Brain pericyte (primary cell): Measurements from ENCODE around the gene UBE2F.
"Not testable (repeated sequence)": the region's sequence is repeated elsewhere in the genome, so short reads cannot be mapped to it uniquely, and the experiment has no call there.

Experiments used
- DNase-seq: peaks from one replicate; pipeline ENCODE4 v3.0.0-alpha.2; 2012; ENCODE audit warnings: low read depth, low spot score

UBE2F gene

DNA sequence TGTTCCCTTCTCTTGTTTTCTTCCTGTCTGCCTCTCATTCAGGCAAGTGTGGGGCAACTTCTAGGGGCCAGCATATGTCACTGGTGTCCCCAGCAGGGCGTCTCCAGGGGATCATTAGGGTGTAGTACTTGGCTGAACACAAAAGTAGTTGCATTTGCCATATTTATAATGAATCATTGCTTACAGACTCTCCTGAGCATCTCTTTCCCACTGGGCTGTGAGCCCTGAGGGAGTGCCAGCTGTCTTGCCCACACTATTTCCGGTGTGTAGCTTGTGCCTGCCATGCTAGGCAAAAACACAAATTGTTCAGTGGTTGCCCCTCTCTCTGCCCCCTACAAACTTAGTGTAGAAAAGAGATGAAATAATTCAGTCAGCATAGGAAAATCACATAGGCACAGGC lies 53.1 kb downstream of the UBE2F start:
- DNase-seq = no peak

DNA sequence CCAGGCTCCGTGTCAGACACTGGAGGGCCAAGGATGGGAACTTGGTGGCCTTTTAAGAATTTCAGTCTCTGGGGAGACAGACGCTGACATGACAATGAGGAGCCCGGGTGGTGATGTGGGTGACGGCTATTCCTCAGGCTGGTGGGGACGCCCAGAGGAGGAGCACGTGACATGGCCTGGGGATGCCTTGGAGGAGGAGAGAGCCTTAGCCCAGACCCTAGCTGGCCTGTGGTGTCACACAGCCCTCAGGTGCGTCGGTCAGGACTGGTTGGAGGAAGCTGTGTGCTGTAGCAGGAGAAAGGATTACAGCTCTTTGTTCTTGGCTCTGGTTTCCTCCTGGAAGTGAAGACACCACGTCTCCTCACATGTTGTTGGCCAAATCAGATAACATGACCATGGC lies 54.0 kb downstream of the UBE2F start:
- no peak for DNase-seq

- DNase-seq = no peak
These were observed 54.5 kb downstream of the UBE2F start for GRCh38 chr2:238021327-238021726.

DNA sequence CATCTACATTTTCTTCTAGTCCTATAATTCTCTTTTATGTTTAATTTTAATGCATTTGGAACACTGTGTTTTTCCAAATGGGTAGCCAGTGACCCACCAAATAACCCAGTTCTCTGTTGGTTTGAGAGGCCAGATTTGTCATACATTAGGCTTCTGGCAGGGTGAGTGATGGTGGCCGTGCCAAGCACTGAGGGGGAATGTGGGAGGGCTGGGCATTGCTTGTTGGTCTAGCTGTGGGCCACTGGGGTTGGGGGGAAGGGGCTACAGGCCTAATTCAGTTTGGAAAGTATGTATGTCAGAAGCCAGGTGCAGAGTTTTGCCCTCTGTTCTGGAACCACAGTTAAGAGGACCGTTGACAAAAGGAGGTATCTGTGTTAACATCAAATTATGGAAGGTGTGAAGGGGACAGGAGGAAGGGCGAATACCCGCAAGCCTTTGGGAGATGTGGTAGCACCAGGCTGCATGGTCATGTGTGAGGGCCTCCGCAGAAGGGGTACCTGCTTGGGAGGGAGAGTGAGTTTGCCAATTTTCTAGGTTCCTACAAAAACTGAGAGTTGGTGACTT lies 55.9 kb downstream of the UBE2F start:
- DNase-seq = no peak

GRCh38 chr2:238023608-238024007 lies 56.8 kb downstream of the UBE2F start:
- DNase-seq = no peak

DNA sequence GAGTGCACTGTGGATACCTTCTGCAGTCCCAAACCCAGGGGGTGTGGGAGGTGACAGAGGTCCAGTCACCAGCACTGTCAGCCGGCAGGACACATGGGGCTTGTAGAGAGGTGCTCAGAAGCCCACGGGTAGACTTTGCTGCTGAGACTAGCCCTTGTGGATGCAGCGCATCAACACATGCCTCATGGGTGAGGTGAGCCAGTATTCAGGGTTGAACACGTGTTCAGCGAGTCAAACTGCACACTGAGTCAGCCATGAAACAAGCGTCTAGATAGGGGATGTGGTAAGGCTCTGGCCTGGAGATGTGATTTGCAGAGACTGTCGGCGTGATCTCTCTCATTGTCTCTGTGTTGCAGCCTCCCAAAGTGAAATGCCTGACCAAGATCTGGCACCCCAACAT lies 58.2 kb downstream of the UBE2F start:
- no peak for DNase-seq

DNA sequence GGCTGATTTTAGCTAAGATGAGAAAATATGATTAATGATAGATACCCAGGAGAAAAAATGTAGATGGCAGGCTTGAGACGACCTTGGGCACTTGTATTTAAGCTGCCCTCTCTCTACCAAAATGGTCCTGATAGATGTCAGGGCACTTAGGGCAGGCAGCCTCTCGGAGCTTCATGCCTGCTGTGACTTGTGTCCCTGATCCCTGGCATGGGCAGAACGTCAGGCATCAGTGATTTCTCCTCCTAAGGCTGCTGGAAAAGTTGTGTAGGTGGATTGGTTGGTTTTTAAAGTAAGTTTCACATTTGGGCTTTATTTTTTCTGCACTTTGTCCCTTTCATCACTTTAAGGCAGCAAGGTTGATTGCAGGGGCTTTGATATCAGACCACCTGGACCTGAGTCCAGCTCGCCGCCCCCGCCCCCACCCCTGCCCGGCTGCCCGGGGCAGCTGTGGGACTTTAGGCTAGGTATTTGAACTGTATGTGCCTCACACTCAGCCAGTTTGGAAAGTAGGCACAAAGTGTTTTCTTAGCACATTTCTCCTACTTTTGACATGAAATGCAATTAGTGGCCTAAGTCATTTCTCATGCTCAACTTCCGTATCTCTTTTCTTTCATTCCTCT lies 59.0 kb downstream of the UBE2F start:
- DNase-seq = no peak

GRCh38 chr2:238027058-238027457 lies 60.2 kb downstream of the UBE2F start:
- DNase-seq = no peak

DNA sequence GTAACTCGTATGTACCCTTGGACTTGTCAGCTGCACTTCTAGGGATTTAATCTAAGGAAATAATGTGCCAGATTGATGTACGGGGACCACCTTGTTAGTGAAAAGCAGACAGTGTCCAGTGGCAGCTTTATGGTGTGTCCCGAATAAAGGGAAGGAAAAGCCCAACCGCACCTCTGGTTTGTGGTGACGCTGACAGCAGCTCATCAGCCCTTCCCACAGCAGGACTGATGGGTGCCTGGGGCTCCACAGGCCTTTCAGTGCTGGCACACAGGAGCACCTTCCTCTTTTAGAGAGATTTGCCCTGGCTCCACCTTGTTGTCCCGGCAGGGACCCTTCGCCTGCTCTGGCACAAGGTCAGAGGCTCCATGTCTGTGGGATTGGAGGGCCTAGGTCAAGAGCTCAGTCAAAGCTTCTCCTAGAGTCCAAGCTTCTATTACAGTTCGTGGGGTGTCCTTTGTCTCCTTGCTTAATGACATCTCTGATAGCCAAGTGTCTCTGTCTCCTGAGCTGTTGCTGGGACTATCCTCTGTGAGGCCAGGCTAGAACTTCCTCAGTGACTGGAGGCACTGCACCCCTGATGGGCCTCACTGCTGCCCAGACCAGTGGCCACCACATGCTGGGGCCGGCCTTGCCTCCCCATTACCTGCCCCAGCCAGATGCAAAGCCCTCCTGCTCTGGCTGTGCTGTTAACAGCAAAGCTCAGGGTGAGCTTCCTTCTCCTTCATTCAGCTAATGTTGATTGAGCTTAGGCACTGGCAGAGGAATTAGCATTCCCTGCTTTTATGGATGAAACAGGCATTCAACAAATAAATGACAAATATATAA lies 61.0 kb downstream of the UBE2F start:
- no peak for DNase-seq

- DNase-seq = no peak
These were observed 63.0 kb downstream of the UBE2F start for GRCh38 chr2:238029853-238030252.

- no peak for DNase-seq
These were observed 63.8 kb downstream of the UBE2F start for GRCh38 chr2:238030422-238031155.

DNA sequence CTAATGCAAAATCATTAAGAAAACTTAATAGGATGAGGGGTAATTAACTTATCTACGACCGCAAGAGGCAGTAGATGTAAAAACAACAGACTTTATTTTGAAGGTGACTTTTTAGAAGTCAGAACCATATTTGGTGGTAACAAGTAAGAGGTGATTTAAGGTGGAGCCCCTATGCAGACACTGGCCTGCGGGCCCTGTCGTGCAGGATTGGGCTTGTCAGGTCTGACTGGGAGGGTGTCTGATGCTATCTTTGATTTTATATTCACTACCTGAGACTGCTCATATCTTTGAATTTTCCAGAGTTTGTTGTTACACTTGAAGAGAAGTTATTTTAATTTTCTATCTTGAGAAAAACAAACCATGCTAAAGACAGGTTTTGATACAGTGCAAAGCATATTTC lies 64.9 kb downstream of the UBE2F start:
- no peak for DNase-seq

DNA sequence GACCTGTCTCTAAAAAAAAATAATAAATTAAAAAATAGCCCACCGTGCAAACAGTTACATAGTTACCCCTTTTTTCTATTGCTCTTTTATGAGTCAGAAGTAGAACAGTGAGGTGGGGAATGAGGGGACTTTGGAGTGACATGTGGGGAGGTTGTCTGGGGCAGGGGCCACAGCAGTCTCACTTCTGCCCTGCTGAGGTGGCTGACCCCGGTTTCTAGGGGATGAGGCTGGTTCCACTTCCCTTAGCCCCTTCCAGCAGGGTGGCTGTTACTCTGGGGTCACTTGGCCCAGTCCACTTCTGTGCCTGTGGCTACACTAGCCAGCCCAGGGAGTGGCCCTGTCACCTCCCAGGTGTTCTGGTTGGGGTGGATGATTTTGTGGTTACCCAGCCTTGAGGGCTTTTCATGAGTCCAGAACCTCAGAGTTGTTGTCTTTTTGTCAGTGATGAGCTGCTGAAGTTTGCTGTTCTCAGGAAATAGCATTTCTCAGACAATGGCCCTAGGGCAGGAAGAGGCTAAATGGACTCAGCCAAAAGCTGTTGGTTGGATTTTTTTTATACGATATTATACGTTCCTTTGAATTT lies 66.0 kb downstream of the UBE2F start:
- DNase-seq = no peak

DNA sequence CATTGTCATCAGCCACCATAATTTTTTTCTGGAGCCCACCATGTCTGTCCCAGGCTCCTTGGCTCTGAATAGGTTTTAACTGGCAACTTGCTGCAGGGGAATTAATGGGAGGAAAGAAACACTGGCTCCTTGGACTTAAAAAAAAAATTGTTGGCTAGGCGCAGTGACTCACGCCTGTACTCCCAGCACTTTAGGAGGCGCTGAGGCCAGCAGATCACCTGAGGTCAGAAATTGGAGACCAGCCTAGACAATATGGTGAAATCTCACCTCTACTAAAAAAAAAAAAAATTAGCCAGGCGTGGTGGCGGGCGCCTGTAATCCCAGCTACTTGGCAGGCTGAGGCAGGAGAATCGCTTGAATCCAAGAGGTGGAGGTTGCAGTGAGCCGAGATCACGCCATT lies 67.2 kb downstream of the UBE2F start:
- DNase-seq = not testable (repeated sequence)

DNA sequence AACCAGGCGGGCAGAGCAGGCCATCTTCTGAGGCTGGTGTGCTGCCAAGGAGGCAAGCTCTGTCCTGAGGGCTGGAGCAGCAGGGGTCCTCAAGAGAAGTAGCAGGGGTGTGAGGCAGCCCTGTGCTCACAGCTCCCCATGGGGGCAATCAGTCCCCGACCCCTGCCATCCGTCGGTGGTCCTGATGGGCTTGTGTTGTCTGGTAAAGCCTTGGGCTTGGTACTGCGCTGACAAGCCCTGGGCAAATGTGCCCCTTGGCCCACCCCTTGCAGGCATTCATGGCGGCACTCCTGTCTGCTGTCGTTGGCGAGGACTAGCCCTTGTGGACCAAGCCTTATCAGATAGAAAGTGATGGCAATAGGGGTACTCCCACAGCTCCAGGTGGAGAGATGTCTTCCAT lies 71.4 kb downstream of the UBE2F start:
- no peak for DNase-seq

GRCh38 chr2:238039151-238039550 lies 72.3 kb downstream of the UBE2F start:
- DNase-seq = no peak

- DNase-seq = no peak
These were observed 73.2 kb downstream of the UBE2F start for GRCh38 chr2:238039985-238040384.

- DNase-seq = no peak
These were observed 74.1 kb downstream of the UBE2F start for GRCh38 chr2:238040918-238041317.

- DNase-seq = no peak
These were observed 75.3 kb downstream of the UBE2F start for GRCh38 chr2:238042090-238042489.

- no peak for DNase-seq
These were observed 76.2 kb downstream of the UBE2F start for GRCh38 chr2:238042849-238043584.

GRCh38 chr2:238043851-238044250 lies 77.0 kb downstream of the UBE2F start:
- no peak for DNase-seq
